ENCODE data around the gene MTCL1.

MTCL1 gene

DNA sequence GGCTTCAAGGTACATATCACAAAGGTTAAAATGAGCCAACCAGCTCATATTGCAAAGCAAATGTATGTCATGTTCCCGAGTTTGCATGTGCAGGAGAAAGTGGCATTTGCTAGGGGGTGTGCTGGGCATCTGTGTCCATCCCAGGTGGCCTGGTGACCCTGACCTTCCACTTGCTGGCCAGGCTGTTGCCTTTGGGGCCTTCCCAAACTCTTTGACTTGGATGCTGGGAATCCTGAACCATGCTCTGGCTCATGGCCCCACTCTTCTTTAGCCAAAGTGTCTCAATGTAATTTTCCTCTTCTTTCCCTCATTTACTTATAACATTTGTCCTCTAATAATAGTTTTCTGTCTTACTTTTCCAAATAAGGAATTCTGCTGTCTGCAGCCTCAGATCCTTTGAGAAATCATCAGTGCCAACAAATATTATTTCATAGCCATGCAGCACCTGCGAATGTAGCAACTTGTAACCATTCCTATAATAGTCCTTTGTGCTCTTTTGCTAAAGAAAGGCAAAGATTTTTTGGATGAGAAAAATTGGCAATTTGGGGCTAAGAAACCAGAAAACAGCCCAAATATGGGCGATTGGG is 64.2 kb downstream of the MTCL1 start:
- CTCF ChIA-PET, result interaction anchor here (0.6 kb wide), 1 partner anchor 73 kb away, joined by 3 read pairs; no protein-coding TSS in a partner anchor
- no peak for TF ChIP-seq CTCF (IDR thresholded peaks at IDR 0.05; ENCODE audit: insufficient read depth, low read length, missing control alignments)
- no peak for DNase-seq (ENCODE audit: low read depth, low spot score)
- no peak overlapping the region for H3K4me3 ChIP-seq (ENCODE audit: low read depth, low read length)
- POLR2A ChIA-PET, result no interaction called here

GRCh38 chr18:8770657-8771056 is 65.3 kb downstream of the MTCL1 start:
- ChIA-PET POLR2A (no interaction called here), CTCF (no interaction called here)
- H3K4me3 ChIP-seq (ENCODE audit: low read depth, low read length), result no peak overlapping the region
- DNase-seq (ENCODE audit: low read depth, low spot score), result no peak
- TF ChIP-seq CTCF (IDR thresholded peaks at IDR 0.05; ENCODE audit: insufficient read depth, low read length, missing control alignments), result no peak

- ChIA-PET CTCF (interaction anchor here (0.6 kb wide), 1 partner anchor 210 kb away, joined by 3 read pairs; no protein-coding TSS in a partner anchor), POLR2A (no interaction called here)
- H3K4me3 ChIP-seq (ENCODE audit: low read depth, low read length), result no peak overlapping the region
- DNase-seq (ENCODE audit: low read depth, low spot score), result no peak
- TF ChIP-seq CTCF (IDR thresholded peaks at IDR 0.05; ENCODE audit: insufficient read depth, low read length, missing control alignments), result no peak
Measured at GRCh38 chr18:8771930-8772329, 66.6 kb downstream of the MTCL1 start.

GRCh38 chr18:8773980-8774379 is 68.6 kb downstream of the MTCL1 start:
- TF ChIP-seq CTCF (IDR thresholded peaks at IDR 0.05; ENCODE audit: insufficient read depth, low read length, missing control alignments), result no peak
- ChIA-PET CTCF (no interaction called here), POLR2A (no interaction called here)
- DNase-seq (ENCODE audit: low read depth, low spot score), result no peak
- no peak overlapping the region for H3K4me3 ChIP-seq (ENCODE audit: low read depth, low read length)

DNA sequence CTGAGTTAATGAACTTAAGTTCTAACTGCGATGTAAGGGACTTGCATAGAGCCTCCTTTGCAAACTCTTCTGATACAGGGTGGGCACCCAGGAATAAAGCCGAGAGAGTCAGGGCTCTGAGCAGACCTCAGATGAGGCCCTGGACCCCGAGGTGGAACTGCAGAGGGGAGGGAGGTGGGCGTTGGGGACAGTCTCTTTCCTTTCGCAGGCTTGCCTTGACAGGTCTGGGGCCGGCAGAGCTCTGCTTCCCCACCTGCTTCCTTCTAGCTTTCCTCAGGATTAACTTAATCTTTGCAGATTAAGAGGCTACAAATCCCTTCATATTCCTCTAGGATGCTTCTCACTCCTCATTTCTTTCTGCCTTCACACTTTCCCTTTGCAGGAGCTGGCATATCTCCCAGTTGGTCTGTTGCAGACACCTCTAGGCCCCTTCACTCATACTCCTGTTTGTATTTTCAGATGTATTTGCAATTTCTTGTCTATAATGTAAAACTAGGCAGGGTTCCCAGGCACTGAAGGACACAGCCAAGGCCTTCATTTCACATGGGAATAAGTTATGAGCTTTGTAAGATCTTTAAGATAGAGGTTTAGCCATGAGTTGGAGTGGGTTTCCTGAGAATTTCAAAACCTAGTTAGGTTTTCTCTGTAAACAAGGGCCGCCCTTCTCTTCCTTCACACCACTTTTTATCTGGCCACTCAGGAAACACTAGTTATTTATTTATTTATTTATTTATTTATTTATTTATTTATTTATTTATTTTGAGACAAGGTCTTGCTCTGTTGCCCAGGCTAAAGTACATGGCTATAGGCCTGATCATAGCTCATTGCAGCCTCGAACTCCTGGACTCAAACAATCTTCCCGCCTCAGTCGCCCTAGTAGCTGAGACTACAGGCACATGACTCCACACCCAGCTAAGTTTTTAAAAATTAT is 70.9 kb downstream of the MTCL1 start:
- POLR2A ChIA-PET, result interaction anchor here (0.7 kb wide), 1 partner anchor 236 kb away, joined by 3 read pairs; no protein-coding TSS in a partner anchor
- CTCF ChIA-PET, result interaction anchor here (1.0 to 4.5 kb wide), 5 partner anchors 8 to 212 kb away, joined by 3 to 34 read pairs (median 6); no protein-coding TSS in a partner anchor
- no peak overlapping the region for H3K4me3 ChIP-seq (ENCODE audit: low read depth, low read length)
- TF ChIP-seq CTCF (IDR thresholded peaks at IDR 0.05; ENCODE audit: insufficient read depth, low read length, missing control alignments), result no peak
- DNase-seq (ENCODE audit: low read depth, low spot score), result no peak

GRCh38 chr18:8777846-8778245 is 72.5 kb downstream of the MTCL1 start:
- DNase-seq (ENCODE audit: low read depth, low spot score), result no peak
- ChIA-PET POLR2A (no interaction called here), CTCF (interaction anchor here (1.1 to 4.5 kb wide), 4 partner anchors 11 to 210 kb away, joined by 3 to 34 read pairs (median 6); no protein-coding TSS in a partner anchor)
- no peak overlapping the region for H3K4me3 ChIP-seq (ENCODE audit: low read depth, low read length)
- TF ChIP-seq CTCF (IDR thresholded peaks at IDR 0.05; ENCODE audit: insufficient read depth, low read length, missing control alignments), result no peak
